Suprapubic skin (tissue), 3 donors: Measurements from ENCODE around the gene LCE1F.

Source experiments
- CTCF ChIP-seq, 2 donors: fragments of 200-600 bp in 1 of 2; fragments of 450-650 bp in 1 of 2; sonication (generic) in 1 of 2; IDR thresholded peaks; one replicate each; pipeline ENCODE4 v1.5.1; 2016 to 2019; ENCODE audit warnings: antibody characterized with exemption in 2 of 2, mild to moderate bottlenecking in 1 of 2, moderate library complexity in 1 of 2
- EP300 ChIP-seq: sonication (generic); formaldehyde crosslinking; IDR thresholded peaks from one replicate; pipeline ENCODE4 v1.6.1; 2017; ENCODE audit warnings: antibody characterized with exemption

DNA sequence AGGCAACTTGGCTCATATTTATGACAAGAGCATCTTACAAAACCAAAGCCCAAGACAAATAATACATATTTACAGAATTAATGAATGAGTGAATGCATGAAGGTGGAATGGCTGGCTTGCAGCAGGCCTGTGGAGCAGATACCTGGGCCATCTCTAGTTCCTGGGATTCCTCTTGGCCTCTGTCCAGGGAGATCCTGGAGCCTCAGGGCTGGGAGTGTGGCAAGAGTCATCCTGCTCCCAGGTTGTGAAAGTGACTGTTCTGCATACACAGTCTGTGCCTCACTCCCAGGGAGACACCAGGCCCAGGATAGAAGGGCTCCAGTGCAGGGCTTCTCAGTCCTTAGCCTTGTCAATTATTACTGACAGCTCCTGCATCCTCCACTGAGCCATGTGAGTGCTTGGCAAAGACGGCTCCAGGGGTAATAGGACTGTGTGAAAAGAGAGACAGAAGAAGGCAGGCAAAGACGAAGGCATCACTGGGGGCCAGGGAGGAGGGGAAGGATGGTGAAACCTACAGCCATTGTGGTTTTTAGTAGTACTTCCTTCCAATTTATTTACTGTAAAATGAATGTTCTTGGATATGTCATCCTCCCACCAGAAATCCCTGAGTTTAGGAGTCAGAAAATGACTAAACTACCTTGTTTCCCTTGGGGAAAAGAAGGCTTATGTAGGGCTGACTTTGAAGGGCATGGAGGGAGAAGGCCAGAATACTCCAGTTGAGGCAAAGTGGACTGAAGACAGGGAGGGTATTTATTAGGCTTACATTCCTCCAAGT, 31.4 kb upstream of the LCE1F start:
- no peak for TF ChIP-seq CTCF (IDR thresholded peaks at IDR 0.05)
- no peak for TF ChIP-seq EP300
